ENCODE results near the gene HLA-DPB1. TPM values are rescaled to one million over a fixed set of nuclear protein-coding genes. Genes with fewer than 3 reads are reported as not detected.
"Not testable (repeated sequence)": the region's sequence is repeated elsewhere in the genome, so short reads cannot be mapped to it uniquely, and the experiment has no call there.

HLA-DPB1 gene
- total RNA-seq, 1 donor from 2014 or later: 14.4 TPM

GRCh38 chr6:33095681-33096080 is 19.9 kb downstream of the HLA-DPB1 start:
- H3K4me1 Mint-ChIP-seq (ENCODE audit: unreplicated experiment): peaks cover 3% of the 10 kb centered on the region
- no peak overlapping the region for H3K27ac Mint-ChIP-seq (ENCODE audit: unreplicated experiment)
- DNase-seq (ENCODE audit: low spot score): no peak
- peaks cover 4% of the 10 kb centered on the region for H3K36me3 Mint-ChIP-seq (ENCODE audit: low read depth, unreplicated experiment)
- H3K9me3 Mint-ChIP-seq (ENCODE audit: unreplicated experiment): peaks cover 4% of the 10 kb centered on the region
- no peak for TF ChIP-seq CTCF (IDR thresholded peaks at IDR 0.05; ENCODE audit: unreplicated experiment)
- H3K4me3 Mint-ChIP-seq (ENCODE audit: unreplicated experiment): no peak overlapping the region
- H3K27me3 Mint-ChIP-seq (ENCODE audit: unreplicated experiment): peaks cover 2% of the 10 kb centered on the region

GRCh38 chr6:33101121-33101737 is 25.4 kb downstream of the HLA-DPB1 start:
- not testable (repeated sequence) for H3K4me3 Mint-ChIP-seq (ENCODE audit: unreplicated experiment); H3K4me1 Mint-ChIP-seq (ENCODE audit: unreplicated experiment); H3K27ac Mint-ChIP-seq (ENCODE audit: unreplicated experiment); DNase-seq (ENCODE audit: low spot score); H3K27me3 Mint-ChIP-seq (ENCODE audit: unreplicated experiment); H3K9me3 Mint-ChIP-seq (ENCODE audit: unreplicated experiment); H3K36me3 Mint-ChIP-seq (ENCODE audit: low read depth, unreplicated experiment)

- Mint-ChIP-seq H3K4me1 (ENCODE audit: unreplicated experiment) (no peaks in the 10 kb centered on the region), H3K27ac (ENCODE audit: unreplicated experiment) (no peak overlapping the region), H3K27me3 (ENCODE audit: unreplicated experiment) (peaks cover 3% of the 10 kb centered on the region), H3K9me3 (ENCODE audit: unreplicated experiment) (peaks cover 8% of the 10 kb centered on the region), H3K4me3 (ENCODE audit: unreplicated experiment) (no peak overlapping the region), H3K36me3 (ENCODE audit: low read depth, unreplicated experiment) (peaks cover 9% of the 10 kb centered on the region)
- no peak for DNase-seq (ENCODE audit: low spot score)
- TF ChIP-seq CTCF (IDR thresholded peaks at IDR 0.05; ENCODE audit: unreplicated experiment): no peak
Observed at GRCh38 chr6:33103776-33104175, 28.0 kb downstream of the HLA-DPB1 start.

- DNase-seq (ENCODE audit: low spot score): no peak
- no peak for TF ChIP-seq CTCF (IDR thresholded peaks at IDR 0.05; ENCODE audit: unreplicated experiment)
- Mint-ChIP-seq H3K4me3 (ENCODE audit: unreplicated experiment) (no peak overlapping the region), H3K36me3 (ENCODE audit: low read depth, unreplicated experiment) (peaks cover 5% of the 10 kb centered on the region), H3K9me3 (ENCODE audit: unreplicated experiment) (peaks cover 4% of the 10 kb centered on the region), H3K27ac (ENCODE audit: unreplicated experiment) (no peak overlapping the region), H3K4me1 (ENCODE audit: unreplicated experiment) (no peaks in the 10 kb centered on the region), H3K27me3 (ENCODE audit: unreplicated experiment) (peaks cover 3% of the 10 kb centered on the region)
Observed at GRCh38 chr6:33104887-33105286, 29.1 kb downstream of the HLA-DPB1 start.

- Mint-ChIP-seq H3K4me3 (ENCODE audit: unreplicated experiment) (no peak overlapping the region), H3K9me3 (ENCODE audit: unreplicated experiment) (peaks cover 4% of the 10 kb centered on the region), H3K27me3 (ENCODE audit: unreplicated experiment) (peaks cover 3% of the 10 kb centered on the region), H3K4me1 (ENCODE audit: unreplicated experiment) (no peaks in the 10 kb centered on the region), H3K36me3 (ENCODE audit: low read depth, unreplicated experiment) (peaks cover 5% of the 10 kb centered on the region), H3K27ac (ENCODE audit: unreplicated experiment) (no peak overlapping the region)
- TF ChIP-seq CTCF (IDR thresholded peaks at IDR 0.05; ENCODE audit: unreplicated experiment): no peak
- no peak for DNase-seq (ENCODE audit: low spot score)
Observed at GRCh38 chr6:33105386-33105785, 29.6 kb downstream of the HLA-DPB1 start.

Data from endothelial cell (in vitro differentiated cells).